ENCODE data around the gene A2M. TPM values are rescaled to one million over a fixed set of nuclear protein-coding genes. Genes with fewer than 3 reads are reported as not detected.
"Not testable (repeated sequence)": the region's sequence is repeated elsewhere in the genome, so short reads cannot be mapped to it uniquely, and the experiment has no call there.

The A2M gene
- total RNA-seq, 6 donors from 2014 or later: 314 to 2,437 (median 1,163) TPM

DNA sequence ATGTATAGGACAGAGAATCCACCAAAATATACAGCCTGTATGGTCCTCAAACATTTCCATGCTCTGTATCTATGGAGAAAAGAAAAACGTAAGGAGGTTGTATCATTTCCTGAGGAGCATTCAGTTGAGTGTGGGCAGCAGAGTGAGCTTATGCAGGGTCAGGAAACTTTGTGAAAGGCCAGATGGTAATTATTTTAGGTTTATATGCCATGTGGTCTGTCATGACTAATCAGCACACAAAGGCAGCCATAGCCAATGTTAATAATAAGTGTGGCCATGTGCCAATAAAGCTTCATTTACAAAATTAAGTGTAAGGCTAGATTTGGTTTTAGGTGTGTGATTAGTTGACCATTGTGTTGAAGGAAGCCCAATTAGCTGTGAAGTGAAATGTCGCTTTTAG is 33.2 kb upstream of the A2M start:
- Histone ChIP-seq H3K27me3 (no peaks in the 10 kb centered on the region), H3K4me1 (no peaks in the 10 kb centered on the region), H3K36me3 (no peaks in the 10 kb centered on the region), H3K27ac (no peak overlapping the region), H3K4me3 (no peak overlapping the region), H3K9me3 (peaks cover 0 to 15% (median 2%) of the 10 kb centered on the region in 4 donors)
- ATAC-seq (ENCODE audit: low FRiP score in 2 of 2) (no peak), DNase-seq (no peak)
- TF ChIP-seq EP300 (IDR thresholded peaks at IDR 0.05): no peak
- no peak for TF ChIP-seq POLR2A (IDR thresholded peaks at IDR 0.05)
- TF ChIP-seq POLR2AphosphoS5 (IDR thresholded peaks at IDR 0.05): no peak
- TF ChIP-seq, protein P1, sequence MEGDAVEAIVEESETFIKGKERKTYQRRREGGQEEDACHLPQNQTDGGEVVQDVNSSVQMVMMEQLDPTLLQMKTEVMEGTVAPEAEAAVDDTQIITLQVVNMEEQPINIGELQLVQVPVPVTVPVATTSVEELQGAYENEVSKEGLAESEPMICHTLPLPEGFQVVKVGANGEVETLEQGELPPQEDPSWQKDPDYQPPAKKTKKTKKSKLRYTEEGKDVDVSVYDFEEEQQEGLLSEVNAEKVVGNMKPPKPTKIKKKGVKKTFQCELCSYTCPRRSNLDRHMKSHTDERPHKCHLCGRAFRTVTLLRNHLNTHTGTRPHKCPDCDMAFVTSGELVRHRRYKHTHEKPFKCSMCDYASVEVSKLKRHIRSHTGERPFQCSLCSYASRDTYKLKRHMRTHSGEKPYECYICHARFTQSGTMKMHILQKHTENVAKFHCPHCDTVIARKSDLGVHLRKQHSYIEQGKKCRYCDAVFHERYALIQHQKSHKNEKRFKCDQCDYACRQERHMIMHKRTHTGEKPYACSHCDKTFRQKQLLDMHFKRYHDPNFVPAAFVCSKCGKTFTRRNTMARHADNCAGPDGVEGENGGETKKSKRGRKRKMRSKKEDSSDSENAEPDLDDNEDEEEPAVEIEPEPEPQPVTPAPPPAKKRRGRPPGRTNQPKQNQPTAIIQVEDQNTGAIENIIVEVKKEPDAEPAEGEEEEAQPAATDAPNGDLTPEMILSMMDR (IDR thresholded peaks at IDR 0.05): no peak
- WGBS, 2 donors: 72 to 84% methylated on average over 2 of the region's 2 CpGs

DNA sequence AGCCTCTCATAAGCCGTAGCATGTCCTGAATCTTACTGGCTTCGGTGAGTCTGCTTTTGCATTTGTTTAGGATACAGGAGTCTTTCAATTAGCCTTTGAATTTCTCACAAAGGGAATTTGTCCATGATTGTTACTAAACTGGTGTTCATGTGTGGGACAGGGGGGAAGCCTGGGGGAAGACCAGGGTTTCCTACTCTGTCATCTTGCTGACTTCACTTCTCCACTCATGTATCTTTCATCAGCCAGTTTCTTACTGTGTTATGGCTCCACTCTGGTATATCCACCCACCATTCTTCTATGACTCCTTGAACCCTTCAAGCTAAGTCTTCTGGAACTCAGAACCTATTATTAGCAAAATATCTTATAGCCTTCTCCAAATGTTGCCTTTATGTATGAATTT is 31.7 kb upstream of the A2M start:
- 86 to 96% methylated on average over 2 of the region's 2 CpGs for WGBS, 2 donors

GRCh38 chr12:9144730-9145106 is 29.0 kb upstream of the A2M start:
- ATAC-seq (ENCODE audit: low FRiP score in 2 of 2) (no peak), DNase-seq (no peak)
- no peaks in the 10 kb centered on the region for H3K27me3 ChIP-seq
- no peaks in the 10 kb centered on the region for H3K36me3 ChIP-seq
- 73 to 81% methylated on average over 4 of the region's 4 CpGs for WGBS, 2 donors
- no peaks in the 10 kb centered on the region for H3K4me1 ChIP-seq
- no peak overlapping the region for H3K27ac ChIP-seq
- H3K4me3 ChIP-seq: no peak overlapping the region
- TF ChIP-seq POLR2A (IDR thresholded peaks at IDR 0.05) (no peak), EP300 (IDR thresholded peaks at IDR 0.05) (no peak), POLR2AphosphoS5 (IDR thresholded peaks at IDR 0.05) (no peak)
- TF ChIP-seq, protein P1 (IDR thresholded peaks at IDR 0.05): no peak
- peaks cover 0 to 15% (median 3%) of the 10 kb centered on the region in 4 donors for H3K9me3 ChIP-seq

More for the DNA sequence above, 31.7 kb upstream of the A2M start:
- no peaks in the 10 kb centered on the region for H3K4me1 ChIP-seq
- H3K27ac ChIP-seq: no peak overlapping the region
- no peak overlapping the region for H3K4me3 ChIP-seq
- ATAC-seq (ENCODE audit: low FRiP score in 2 of 2): no peak
- no peak for TF ChIP-seq EP300 (IDR thresholded peaks at IDR 0.05)
- TF ChIP-seq POLR2AphosphoS5 (IDR thresholded peaks at IDR 0.05): no peak
- TF ChIP-seq, protein P1 (IDR thresholded peaks at IDR 0.05): no peak
- no peak for TF ChIP-seq POLR2A (IDR thresholded peaks at IDR 0.05)
- no peaks in the 10 kb centered on the region for H3K27me3 ChIP-seq
- DNase-seq: no peak
- peaks cover 0 to 15% (median 3%) of the 10 kb centered on the region in 4 donors for H3K9me3 ChIP-seq
- no peaks in the 10 kb centered on the region for H3K36me3 ChIP-seq

DNA sequence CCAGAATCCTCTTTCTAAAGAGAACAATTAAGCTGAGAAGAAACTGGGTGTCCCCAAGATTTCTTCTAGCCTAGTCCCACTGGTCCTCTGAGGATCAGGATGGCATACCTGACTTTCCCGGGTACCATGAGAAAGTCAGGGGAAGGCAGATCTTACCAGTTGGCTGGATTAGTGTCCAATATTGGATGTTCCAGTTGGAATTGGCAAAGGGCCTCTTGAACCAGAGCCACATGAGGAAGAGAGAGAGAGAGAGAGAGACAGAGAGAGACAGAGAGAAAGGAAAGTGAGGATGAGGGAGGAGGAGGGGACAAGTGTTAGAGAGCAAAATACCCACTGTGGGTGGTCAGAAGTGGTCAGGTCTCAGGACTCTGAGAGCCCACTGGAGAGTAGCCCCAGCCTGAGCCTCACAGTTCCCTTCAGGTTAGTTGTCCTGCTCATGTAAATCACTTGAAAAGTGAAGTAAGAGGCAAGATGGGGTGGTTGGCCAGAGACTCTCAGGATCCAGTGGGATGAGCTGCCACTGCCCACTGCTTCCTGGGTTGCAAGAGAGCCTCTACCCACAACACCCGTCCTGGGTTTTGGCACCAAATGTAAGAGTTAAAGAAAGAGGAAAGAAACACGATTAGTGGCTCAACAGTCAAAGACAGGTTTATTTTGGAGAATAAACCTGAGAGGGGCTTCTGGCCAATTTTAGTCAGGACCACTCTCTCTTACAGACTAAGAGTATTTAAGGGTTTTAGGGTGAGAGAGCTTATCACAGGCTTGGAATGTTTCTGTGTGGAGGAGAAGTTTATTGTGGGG is 28.4 kb upstream of the A2M start:
- Histone ChIP-seq H3K4me3 (no peak overlapping the region), H3K27me3 (no peaks in the 10 kb centered on the region), H3K36me3 (no peaks in the 10 kb centered on the region), H3K9me3 (peaks cover 0 to 15% (median 3%) of the 10 kb centered on the region in 4 donors), H3K4me1 (no peaks in the 10 kb centered on the region), H3K27ac (no peak overlapping the region)
- WGBS, 2 donors: 85 to 94% methylated on average over 3 of the region's 3 CpGs
- TF ChIP-seq, protein P1 (IDR thresholded peaks at IDR 0.05): no peak
- TF ChIP-seq POLR2AphosphoS5 (IDR thresholded peaks at IDR 0.05) (no peak), EP300 (IDR thresholded peaks at IDR 0.05) (no peak), POLR2A (IDR thresholded peaks at IDR 0.05) (no peak)
- DNase-seq (no peak), ATAC-seq (ENCODE audit: low FRiP score in 2 of 2) (no peak)

DNA sequence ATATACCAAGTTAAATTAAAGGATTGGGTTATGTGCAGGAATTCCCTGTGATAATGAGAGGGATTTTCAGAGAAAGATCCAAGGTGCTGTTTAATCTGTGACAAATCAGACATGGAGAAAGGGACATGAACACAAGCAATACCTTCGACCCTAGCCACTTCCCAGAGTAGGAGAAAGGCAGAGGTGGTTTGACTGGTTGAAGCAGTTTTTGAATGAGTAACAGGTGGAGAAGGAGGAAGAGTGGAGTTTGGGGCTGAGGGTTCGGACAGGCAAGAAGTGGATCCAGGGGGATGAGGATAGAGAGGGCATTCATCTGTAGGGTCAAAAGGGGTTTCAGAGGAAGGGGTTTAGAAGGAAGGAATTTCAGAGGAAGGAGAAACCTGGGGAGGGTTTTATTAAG is 27.4 kb upstream of the A2M start:
- H3K4me1 ChIP-seq: no peaks in the 10 kb centered on the region
- H3K27me3 ChIP-seq: no peaks in the 10 kb centered on the region
- H3K27ac ChIP-seq: no peak overlapping the region
- peaks cover 0 to 15% (median 3%) of the 10 kb centered on the region in 4 donors for H3K9me3 ChIP-seq
- DNase-seq (no peak), ATAC-seq (ENCODE audit: low FRiP score in 2 of 2) (no peak)
- no peaks in the 10 kb centered on the region for H3K36me3 ChIP-seq
- no peak overlapping the region for H3K4me3 ChIP-seq
- TF ChIP-seq POLR2A (IDR thresholded peaks at IDR 0.05) (no peak), EP300 (IDR thresholded peaks at IDR 0.05) (no peak), POLR2AphosphoS5 (IDR thresholded peaks at IDR 0.05) (no peak)
- TF ChIP-seq, protein P1 (IDR thresholded peaks at IDR 0.05): no peak
- 79 to 87% methylated on average over 2 of the region's 2 CpGs for WGBS, 2 donors

GRCh38 chr12:9139588-9140290 is 24.0 kb upstream of the A2M start:
- not testable (repeated sequence) for H3K4me1 ChIP-seq; H3K9me3 ChIP-seq; H3K36me3 ChIP-seq; DNase-seq; H3K27me3 ChIP-seq; H3K27ac ChIP-seq; H3K4me3 ChIP-seq; ATAC-seq (ENCODE audit: low FRiP score in 2 of 2)
- 54 to 81% methylated on average over 2 of the region's 2 CpGs for WGBS, 2 donors

Measured in upper lobe of left lung (tissue), 6 donors.